Measurements from ENCODE around the gene ARHGAP6.

DNA sequence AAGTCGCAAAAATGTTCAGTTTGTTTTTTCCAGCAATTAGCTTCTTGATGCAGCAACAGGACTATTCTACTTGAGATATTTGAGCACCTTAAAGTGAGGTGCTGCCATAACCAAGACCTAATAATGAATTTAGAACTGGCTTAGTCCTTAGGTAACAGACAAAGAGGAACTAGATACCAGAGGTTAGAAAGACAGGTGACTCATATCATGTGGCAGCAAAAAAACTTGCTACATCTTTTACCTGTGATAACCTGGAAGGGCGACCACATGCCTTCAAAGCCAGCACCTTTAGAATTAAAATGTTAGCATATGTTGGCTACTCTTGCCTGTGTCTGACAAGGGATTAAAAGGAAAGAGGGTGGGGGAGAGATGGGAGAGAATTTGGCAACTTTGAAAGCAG lies 90.4 kb downstream of the ARHGAP6 start:
- TF ChIP-seq, protein P1, sequence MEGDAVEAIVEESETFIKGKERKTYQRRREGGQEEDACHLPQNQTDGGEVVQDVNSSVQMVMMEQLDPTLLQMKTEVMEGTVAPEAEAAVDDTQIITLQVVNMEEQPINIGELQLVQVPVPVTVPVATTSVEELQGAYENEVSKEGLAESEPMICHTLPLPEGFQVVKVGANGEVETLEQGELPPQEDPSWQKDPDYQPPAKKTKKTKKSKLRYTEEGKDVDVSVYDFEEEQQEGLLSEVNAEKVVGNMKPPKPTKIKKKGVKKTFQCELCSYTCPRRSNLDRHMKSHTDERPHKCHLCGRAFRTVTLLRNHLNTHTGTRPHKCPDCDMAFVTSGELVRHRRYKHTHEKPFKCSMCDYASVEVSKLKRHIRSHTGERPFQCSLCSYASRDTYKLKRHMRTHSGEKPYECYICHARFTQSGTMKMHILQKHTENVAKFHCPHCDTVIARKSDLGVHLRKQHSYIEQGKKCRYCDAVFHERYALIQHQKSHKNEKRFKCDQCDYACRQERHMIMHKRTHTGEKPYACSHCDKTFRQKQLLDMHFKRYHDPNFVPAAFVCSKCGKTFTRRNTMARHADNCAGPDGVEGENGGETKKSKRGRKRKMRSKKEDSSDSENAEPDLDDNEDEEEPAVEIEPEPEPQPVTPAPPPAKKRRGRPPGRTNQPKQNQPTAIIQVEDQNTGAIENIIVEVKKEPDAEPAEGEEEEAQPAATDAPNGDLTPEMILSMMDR (conservative IDR thresholded peaks at IDR 0.05 in 1 of 2, IDR thresholded peaks at IDR 0.05 in 1 of 2; ENCODE audit: extremely low read depth in 1 of 2, insufficient read depth in 1 of 2, low read depth in 1 of 2, low read length in 2 of 2) = no peak
- TF ChIP-seq EZH2 (IDR thresholded peaks at IDR 0.05; ENCODE audit: borderline replicate concordance, low read length) = no peak

Data from mammary epithelial cell (primary cell).